ENCODE data around the gene RXRA.

- TF ChIP-seq CTCF (IDR thresholded peaks at IDR 0.05; ENCODE audit: insufficient read depth, low read length) (no peak), POLR2AphosphoS5 (IDR thresholded peaks at IDR 0.05; ENCODE audit: low read depth) (no peak), GABPA (IDR thresholded peaks at IDR 0.05; ENCODE audit: low read depth) (no peak), REST (IDR thresholded peaks at IDR 0.05; ENCODE audit: insufficient replicate concordance, low read depth) (no peak)
These were observed 126.5 kb downstream of the RXRA start for GRCh38 chr9:134452728-134453127.
